PC-3 (cell line): Measurements from ENCODE around the gene AKAP3.

ENCODE experiments used
- CTCF ChIP-seq: fragments of 300-600 bp; sonication (generic); conservative IDR thresholded peaks from 2 replicates; pipeline ENCODE4 v1.5.1; 2017; ENCODE audit warnings: antibody characterized with exemption, low read depth, mild to moderate bottlenecking, low read length
- EZH2 ChIP-seq: fragments of 300-600 bp; sonication (generic); IDR thresholded peaks from one replicate; pipeline ENCODE4 v1.6.1; 2017; ENCODE audit warnings: antibody characterized with exemption, mild to moderate bottlenecking, low read length; ENCODE audit not compliant: unreplicated experiment
- EZH2phosphoT487 ChIP-seq: fragments of 300-600 bp; sonication (generic); IDR thresholded peaks from 2 replicates; pipeline ENCODE4 v1.6.1; 2018; ENCODE audit warnings: mild to moderate bottlenecking, antibody characterized with exemption, low read length, borderline replicate concordance

- TF ChIP-seq CTCF (no peak), EZH2phosphoT487 (no peak), EZH2 (no peak)
These were observed 45.4 kb downstream of the AKAP3 start for GRCh38 chr12:4603421-4603820.
